IMR-90 (cell line): ENCODE data around the gene PPP1R17. TPM values are rescaled to one million over a fixed set of nuclear protein-coding genes. Genes with fewer than 3 reads are reported as not detected.

ENCODE experiments used
- ATAC-seq: fragments of 200-7000 bp; cut with Tn5 transposase; 2 replicates; pipeline ENCODE4 v1.9.1; 2020; ENCODE audit warnings: low read depth, mild to moderate bottlenecking, moderate library complexity
- BruUV-seq: library from RNA; stranded (reverse); fragments of 400-500 nt; replicated peaks from 2 replicates; lab custom pipeline; 2021; lab: Mats Ljungman, UMichigan
- CTCF ChIA-PET: fragments of 300-600 bp; formaldehyde crosslinking; extraction: SDS; loops from one replicate; lab custom pipeline; 2021; ENCODE audit warnings: antibody characterized with exemption; lab: Yijun Ruan, JAX
- POLR2A ChIA-PET: fragments of 300-600 bp; sonication (Branson Sonifier 250); formaldehyde crosslinking; loops from one replicate; lab custom pipeline; 2022; ENCODE audit warnings: antibody characterized with exemption; ENCODE audit not compliant: unreplicated experiment; lab: Charles Lee
- DNase-seq: peaks from one replicate; pipeline ENCODE4 v3.0.0; 2013
- H2AFZ ChIP-seq: replicated peaks from 2 replicates; pipeline ENCODE3; 2013; ENCODE audit warnings: low read length, mild to moderate bottlenecking; ENCODE audit not compliant: poor library complexity
- H2AK5ac ChIP-seq: 2 replicates; pipeline ENCODE4 v1.6.1; 2013; ENCODE audit warnings: low read depth, low read length, inconsistent platforms
- H2AK9ac ChIP-seq: replicated peaks from 2 replicates; pipeline ENCODE3; 2013; ENCODE audit warnings: mild to moderate bottlenecking, low read depth, low read length, moderate library complexity; ENCODE audit not compliant: poor library complexity
- H2BK120ac ChIP-seq: 2 replicates; pipeline ENCODE4 v1.6.1; 2013; ENCODE audit warnings: low read depth, low read length, inconsistent platforms
- H2BK15ac ChIP-seq: 3 replicates; pipeline ENCODE4 v1.6.1; 2013; ENCODE audit warnings: low read depth, low read length, inconsistent platforms
- H2BK20ac ChIP-seq: 2 replicates; pipeline ENCODE4 v1.6.1; 2013; ENCODE audit warnings: low read depth, mild to moderate bottlenecking, inconsistent platforms, low read length, moderate library complexity
- H2BK5ac ChIP-seq: 2 replicates; pipeline ENCODE4 v1.6.1; 2013; ENCODE audit warnings: mild to moderate bottlenecking, low read depth, low read length, inconsistent platforms; ENCODE audit not compliant: poor library complexity, severe bottlenecking
- H3K14ac ChIP-seq: replicated peaks from 2 replicates; pipeline ENCODE4 v1.6.1; 2013; ENCODE audit warnings: low read depth, low read length, inconsistent platforms
- H3K18ac ChIP-seq: 2 replicates; pipeline ENCODE4 v1.6.1; 2013; ENCODE audit warnings: low read depth, low read length, control low read depth
- H3K23ac ChIP-seq: 2 replicates; pipeline ENCODE4 v1.6.1; 2013; ENCODE audit warnings: low read depth, low read length, inconsistent platforms
- H3K27ac ChIP-seq: 2 replicates; pipeline ENCODE4 v1.5.1; 2013; ENCODE audit warnings: mild to moderate bottlenecking, control low read depth, low read length; ENCODE audit not compliant: insufficient read depth
- H3K27me3 ChIP-seq: 2 replicates; pipeline ENCODE4 v1.6.1; 2013; ENCODE audit warnings: low read length; ENCODE audit not compliant: control insufficient read depth, insufficient read depth
- H3K36me3 ChIP-seq: 2 replicates; pipeline ENCODE4 v1.6.1; 2013; ENCODE audit warnings: low read length, mixed read lengths; ENCODE audit not compliant: control insufficient read depth, insufficient read depth
- H3K4ac ChIP-seq: 2 replicates; pipeline ENCODE4 v1.6.1; 2013; ENCODE audit warnings: low read depth, low read length, inconsistent platforms
- H3K4me1 ChIP-seq: 2 replicates; pipeline ENCODE4 v1.6.1; 2013; ENCODE audit warnings: low read length, mixed read lengths; ENCODE audit not compliant: control insufficient read depth, insufficient read depth
- H3K4me2 ChIP-seq: 2 replicates; pipeline ENCODE4 v1.6.1; 2013; ENCODE audit warnings: low read depth, mild to moderate bottlenecking, control low read depth, low read length, moderate library complexity
- H3K4me3 ChIP-seq: 2 replicates; pipeline ENCODE4 v1.5.1; 2013; ENCODE audit warnings: low read depth, mild to moderate bottlenecking, control low read depth, low read length, moderate library complexity; ENCODE audit not compliant: insufficient read depth
- H3K56ac ChIP-seq: 2 replicates; pipeline ENCODE4 v1.6.1; 2013; ENCODE audit warnings: low read length, inconsistent platforms; ENCODE audit not compliant: insufficient read depth; ENCODE audit errors: extremely low read depth
- H3K79me1 ChIP-seq, 2 experiments: 2 replicates each; pipeline ENCODE4 v1.6.1; 2013; ENCODE audit warnings: low read length in 2 of 2, inconsistent platforms in 1 of 2, low read depth in 1 of 2
- H3K9ac ChIP-seq: 2 replicates; pipeline ENCODE4 v1.6.1; 2013; ENCODE audit warnings: low read depth, low read length, control low read depth
- H3K9me1 ChIP-seq: 2 replicates; pipeline ENCODE4 v1.6.1; 2013; ENCODE audit warnings: low read length, inconsistent platforms; ENCODE audit not compliant: insufficient read depth
- H3K9me3 ChIP-seq: 2 replicates; pipeline ENCODE4 v1.6.1; 2013; ENCODE audit warnings: low read length; ENCODE audit not compliant: control insufficient read depth, insufficient read depth
- H4K20me1 ChIP-seq: 2 replicates; pipeline ENCODE4 v1.6.1; 2013; ENCODE audit warnings: low read length, inconsistent platforms; ENCODE audit not compliant: insufficient read depth
- H4K5ac ChIP-seq: 2 replicates; pipeline ENCODE4 v1.6.1; 2013; ENCODE audit warnings: mild to moderate bottlenecking, low read depth, low read length, control low read depth
- H4K8ac ChIP-seq, 2 experiments: 2 replicates each; pipeline ENCODE4 v1.6.1; 2013; ENCODE audit warnings: low read depth in 2 of 2, low read length in 2 of 2, control low read depth in 1 of 2, inconsistent platforms in 1 of 2
- H4K91ac ChIP-seq: 2 replicates; pipeline ENCODE4 v1.6.1; 2013; ENCODE audit warnings: low read depth, low read length, inconsistent platforms; ENCODE audit not compliant: insufficient read depth
- BHLHE40 ChIP-seq: fragments of 150-350 bp; IDR thresholded peaks from 2 replicates; pipeline ENCODE4 v1.6.1; 2016; ENCODE audit warnings: mild to moderate bottlenecking, low read depth, low read length
- CEBPB ChIP-seq: IDR thresholded peaks from 2 replicates; pipeline ENCODE4 v1.6.1; 2012; ENCODE audit warnings: low read depth, low read length, improper control_type of control experiment
- CHD1 ChIP-seq: IDR thresholded peaks from 2 replicates; pipeline ENCODE4 v1.6.1; 2012; ENCODE audit warnings: low read depth, low read length, improper control_type of control experiment
- FOS ChIP-seq: fragments of 150-350 bp; IDR thresholded peaks from 2 replicates; pipeline ENCODE4 v1.6.1; 2016; ENCODE audit warnings: low read depth, low read length
- MAFK ChIP-seq: IDR thresholded peaks from 2 replicates; pipeline ENCODE4 v1.6.1; 2012; ENCODE audit warnings: low read depth, low read length, improper control_type of control experiment
- MAZ ChIP-seq: IDR thresholded peaks from 2 replicates; pipeline ENCODE4 v1.6.1; 2012; ENCODE audit warnings: low read depth, mild to moderate bottlenecking, low read length, improper control_type of control experiment, moderate library complexity, borderline replicate concordance
- MXI1 ChIP-seq: IDR thresholded peaks from 2 replicates; pipeline ENCODE4 v1.6.1; 2012; ENCODE audit warnings: low read depth, mild to moderate bottlenecking, low read length, moderate library complexity, borderline replicate concordance
- NFE2L2 ChIP-seq: fragments of 150-350 bp; IDR thresholded peaks from 2 replicates; pipeline ENCODE4 v1.6.1; 2016; ENCODE audit warnings: low read depth, mild to moderate bottlenecking, low read length
- POLR2A ChIP-seq: IDR thresholded peaks from 2 replicates; pipeline ENCODE4 v1.6.1; 2012; ENCODE audit warnings: mild to moderate bottlenecking, low read depth, low read length
- RAD21 ChIP-seq: IDR thresholded peaks from 2 replicates; pipeline ENCODE4 v1.6.1; 2012; ENCODE audit warnings: low read length, improper control_type of control experiment
- RCOR1 ChIP-seq: IDR thresholded peaks from 2 replicates; pipeline ENCODE4 v1.6.1; 2012; ENCODE audit warnings: mild to moderate bottlenecking, low read length, improper control_type of control experiment; ENCODE audit not compliant: insufficient replicate concordance
- RFX5 ChIP-seq: IDR thresholded peaks from 2 replicates; pipeline ENCODE4 v1.8.0; 2012; ENCODE audit warnings: low read depth, mild to moderate bottlenecking, low read length, moderate library complexity
- SMC3 ChIP-seq: fragments of 150-350 bp; IDR thresholded peaks from 2 replicates; pipeline ENCODE4 v1.6.1; 2016; ENCODE audit warnings: low read depth, mild to moderate bottlenecking, antibody characterized with exemption, low read length, moderate library complexity
- WGBS, 2 experiments: methylation state at CpG; one replicate each; pipeline versions ENCODE4 v1.1.5 to v1.1.7; 2013; ENCODE audit warnings: missing lambda C conversion rate in 2 of 2; ENCODE audit not compliant: insufficient read length in 1 of 2; ENCODE audit errors: extremely low coverage in 2 of 2; 5-methylcytosine and 5-hydroxymethylcytosine counted together
- dilution Hi-C: fragments of 300-500 bp; cut with HindIII; formaldehyde crosslinking; loops from one replicate; pipeline ENCODE4 v1.14.3; 2018; ENCODE audit warnings: low sequenced_read_pairs; ENCODE audit not compliant: unreplicated experiment
- in situ Hi-C: fragments of 300-500 bp; cut with MboI; formaldehyde crosslinking; loops from 3 replicates; pipeline ENCODE4 v1.14.3; 2019; ENCODE audit warnings: low sequenced_read_pairs, inconsistent platforms, mixed read lengths
- intact Hi-C: fragments of 100-400 bp; cut with micrococcal nuclease; formaldehyde crosslinking; loops from 2 replicates; pipeline ENCODE4 v1.10.0; 2022
- polyA plus RNA-seq, 3 experiments: library from polyadenylated mRNA; depleted of rRNA; stranded (reverse); fragments of >200 nt; gene quantifications; 2 replicates each; pipeline ENCODE4 v1.2.3, GENCODE V29; 2012; ENCODE audit warnings: low replicate concordance in 1 of 3
- total RNA-seq: library from RNA; depleted of rRNA; stranded (reverse); fragments of >200 nt; gene quantifications from 2 replicates; pipeline ENCODE4 v1.2.3, GENCODE V29; 2012
- TF ChIP-seq, protein P1 (sequence below): fragments of 150-350 bp; IDR thresholded peaks from 2 replicates; pipeline ENCODE4 v1.6.1; 2017; ENCODE audit warnings: mild to moderate bottlenecking, antibody characterized with exemption, low read length, low read depth
- TF ChIP-seq, protein P2 (sequence below): fragments of 150-350 bp; IDR thresholded peaks from 2 replicates; pipeline ENCODE4 v1.6.1; 2016; ENCODE audit warnings: low read depth, mild to moderate bottlenecking, low read length, moderate library complexity, borderline replicate concordance
- TF ChIP-seq, protein P3 (sequence below): conservative IDR thresholded peaks from 2 replicates; pipeline ENCODE4 v1.5.1; 2012; ENCODE audit warnings: mild to moderate bottlenecking, low read depth, low read length, improper control_type of control experiment

The PPP1R17 gene
- total and polyA plus RNA-seq, 2 of the 4 experiments (the other 2 are of a cell fraction) = not detected

DNA sequence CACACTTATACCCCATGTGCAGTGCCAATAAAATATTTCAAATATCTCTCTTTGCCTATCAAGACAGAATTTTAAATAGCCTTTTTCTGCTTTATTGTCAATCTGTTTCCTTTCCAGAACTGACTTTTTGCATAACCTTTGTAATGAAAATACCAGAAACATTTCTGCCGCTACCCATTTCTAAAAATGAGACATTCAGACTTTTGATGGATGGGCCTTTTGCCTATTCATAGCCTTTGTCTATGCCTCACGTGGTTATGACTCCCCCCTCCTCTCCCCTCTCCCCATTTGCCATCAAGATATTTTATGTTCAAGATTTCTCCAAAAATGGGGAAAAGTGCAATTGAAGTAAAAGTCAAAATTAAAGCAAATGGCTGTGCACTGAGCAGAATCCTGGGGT lies 5.9 kb downstream of the PPP1R17 start:
- H4K91ac ChIP-seq = no peak overlapping the region
- no peak for TF ChIP-seq FOS
- no peak for TF ChIP-seq BHLHE40
- TF ChIP-seq RFX5 = no peak
- no peak for TF ChIP-seq MXI1
- TF ChIP-seq POLR2A = no peak
- no peak for TF ChIP-seq RCOR1
- TF ChIP-seq CEBPB = no peak
- TF ChIP-seq NFE2L2 = no peak
- no peak for TF ChIP-seq MAZ
- TF ChIP-seq, protein P1, sequence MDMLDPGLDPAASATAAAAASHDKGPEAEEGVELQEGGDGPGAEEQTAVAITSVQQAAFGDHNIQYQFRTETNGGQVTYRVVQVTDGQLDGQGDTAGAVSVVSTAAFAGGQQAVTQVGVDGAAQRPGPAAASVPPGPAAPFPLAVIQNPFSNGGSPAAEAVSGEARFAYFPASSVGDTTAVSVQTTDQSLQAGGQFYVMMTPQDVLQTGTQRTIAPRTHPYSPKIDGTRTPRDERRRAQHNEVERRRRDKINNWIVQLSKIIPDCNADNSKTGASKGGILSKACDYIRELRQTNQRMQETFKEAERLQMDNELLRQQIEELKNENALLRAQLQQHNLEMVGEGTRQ = no peak
- TF ChIP-seq, protein P2, sequence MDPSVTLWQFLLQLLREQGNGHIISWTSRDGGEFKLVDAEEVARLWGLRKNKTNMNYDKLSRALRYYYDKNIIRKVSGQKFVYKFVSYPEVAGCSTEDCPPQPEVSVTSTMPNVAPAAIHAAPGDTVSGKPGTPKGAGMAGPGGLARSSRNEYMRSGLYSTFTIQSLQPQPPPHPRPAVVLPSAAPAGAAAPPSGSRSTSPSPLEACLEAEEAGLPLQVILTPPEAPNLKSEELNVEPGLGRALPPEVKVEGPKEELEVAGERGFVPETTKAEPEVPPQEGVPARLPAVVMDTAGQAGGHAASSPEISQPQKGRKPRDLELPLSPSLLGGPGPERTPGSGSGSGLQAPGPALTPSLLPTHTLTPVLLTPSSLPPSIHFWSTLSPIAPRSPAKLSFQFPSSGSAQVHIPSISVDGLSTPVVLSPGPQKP = no peak
- TF ChIP-seq, protein P3, sequence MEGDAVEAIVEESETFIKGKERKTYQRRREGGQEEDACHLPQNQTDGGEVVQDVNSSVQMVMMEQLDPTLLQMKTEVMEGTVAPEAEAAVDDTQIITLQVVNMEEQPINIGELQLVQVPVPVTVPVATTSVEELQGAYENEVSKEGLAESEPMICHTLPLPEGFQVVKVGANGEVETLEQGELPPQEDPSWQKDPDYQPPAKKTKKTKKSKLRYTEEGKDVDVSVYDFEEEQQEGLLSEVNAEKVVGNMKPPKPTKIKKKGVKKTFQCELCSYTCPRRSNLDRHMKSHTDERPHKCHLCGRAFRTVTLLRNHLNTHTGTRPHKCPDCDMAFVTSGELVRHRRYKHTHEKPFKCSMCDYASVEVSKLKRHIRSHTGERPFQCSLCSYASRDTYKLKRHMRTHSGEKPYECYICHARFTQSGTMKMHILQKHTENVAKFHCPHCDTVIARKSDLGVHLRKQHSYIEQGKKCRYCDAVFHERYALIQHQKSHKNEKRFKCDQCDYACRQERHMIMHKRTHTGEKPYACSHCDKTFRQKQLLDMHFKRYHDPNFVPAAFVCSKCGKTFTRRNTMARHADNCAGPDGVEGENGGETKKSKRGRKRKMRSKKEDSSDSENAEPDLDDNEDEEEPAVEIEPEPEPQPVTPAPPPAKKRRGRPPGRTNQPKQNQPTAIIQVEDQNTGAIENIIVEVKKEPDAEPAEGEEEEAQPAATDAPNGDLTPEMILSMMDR = no peak
- no peak for TF ChIP-seq MAFK
- TF ChIP-seq CHD1 = no peak
- no peak for TF ChIP-seq SMC3
- no peak for TF ChIP-seq RAD21
- no peak overlapping the region for H2AK5ac ChIP-seq
- no peaks in the 10 kb centered on the region for H3K4me1 ChIP-seq
- H3K18ac ChIP-seq = no peak overlapping the region
- no peaks in the 10 kb centered on the region for H3K36me3 ChIP-seq
- H3K9me1 ChIP-seq = no peaks in the 10 kb centered on the region
- H3K56ac ChIP-seq = no peak overlapping the region
- H3K27ac ChIP-seq = no peak overlapping the region
- H3K9ac ChIP-seq = no peak overlapping the region
- H2BK20ac ChIP-seq = no peak overlapping the region
- DNase-seq (no peak), ATAC-seq (no peak)
- H4K5ac ChIP-seq = no peak overlapping the region
- no TSS peak for BruUV-seq
- no peaks in the 10 kb centered on the region for H3K9me3 ChIP-seq
- H3K4me3 ChIP-seq = no peak overlapping the region
- H3K27me3 ChIP-seq = no peaks in the 10 kb centered on the region; the same call in 1 of the 2 replicates
- H2BK15ac ChIP-seq = no peak overlapping the region
- H3K14ac ChIP-seq = no peak overlapping the region
- no CpG with 5 or more reads among the region's 2 CpGs for WGBS, 2 experiments
- no peak overlapping the region for H4K8ac ChIP-seq
- H4K20me1 ChIP-seq = no peaks in the 10 kb centered on the region
- no peak overlapping the region for H3K23ac ChIP-seq
- no peaks in the 10 kb centered on the region for H3K79me1 ChIP-seq
- intact Hi-C loops (no loop called here), dilution Hi-C loops (no loop called here), in situ Hi-C loops (no loop called here)
- H2AK9ac ChIP-seq = no peak overlapping the region
- H2AFZ ChIP-seq = no peak overlapping the region
- POLR2A ChIA-PET = no interaction called here
- no peak overlapping the region for H2BK120ac ChIP-seq
- no peak overlapping the region for H3K4me2 ChIP-seq
- CTCF ChIA-PET = no interaction called here
- H2BK5ac ChIP-seq = no peak overlapping the region
- no peak overlapping the region for H3K4ac ChIP-seq
